GM13977 (cell line): Measurements from ENCODE around the gene SLC31A2.

ENCODE experiments used
- DNase-seq: peaks from one replicate; pipeline ENCODE4 v3.0.0; 2012; ENCODE audit warnings: low spot score
- CTCF ChIP-seq: IDR thresholded peaks from 2 replicates; pipeline ENCODE4 v1.5.1; 2012; ENCODE audit warnings: mild to moderate bottlenecking, control low read depth; ENCODE audit not compliant: insufficient read depth; ENCODE audit errors: extremely low read depth, missing control alignments
- in situ Hi-C: fragments of 300-500 bp; cut with MboI; formaldehyde crosslinking; loops from one replicate; pipeline ENCODE4 v1.12.0; 2022; ENCODE audit warnings: low sequenced_read_pairs, low pct_unique_long_range_greater_than_20kb, mixed read lengths, inconsistent platforms; ENCODE audit not compliant: unreplicated experiment

The SLC31A2 gene

DNA sequence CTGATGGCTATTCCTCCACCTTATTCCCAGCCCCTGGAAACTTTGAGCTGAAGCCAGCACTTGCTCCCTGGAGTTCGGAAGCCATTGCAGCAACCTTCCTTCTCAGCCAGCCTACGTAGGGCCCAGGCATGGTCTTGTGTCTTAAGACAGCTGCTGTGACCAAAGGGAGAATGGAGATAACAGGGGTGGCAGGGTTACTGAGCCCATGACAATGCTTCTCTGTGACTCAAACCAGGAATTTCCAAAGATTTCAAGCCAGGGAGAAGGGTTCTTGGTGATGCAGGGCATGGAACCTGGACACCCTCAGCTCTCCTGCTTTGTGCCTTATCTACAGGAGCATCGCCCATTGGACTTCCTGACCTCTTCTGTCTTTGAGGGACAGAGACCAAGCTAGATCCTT lies 12.2 kb downstream of the SLC31A2 start:
- in situ Hi-C loops: no loop called here
- no peak for TF ChIP-seq CTCF
- DNase-seq: no peak

DNA sequence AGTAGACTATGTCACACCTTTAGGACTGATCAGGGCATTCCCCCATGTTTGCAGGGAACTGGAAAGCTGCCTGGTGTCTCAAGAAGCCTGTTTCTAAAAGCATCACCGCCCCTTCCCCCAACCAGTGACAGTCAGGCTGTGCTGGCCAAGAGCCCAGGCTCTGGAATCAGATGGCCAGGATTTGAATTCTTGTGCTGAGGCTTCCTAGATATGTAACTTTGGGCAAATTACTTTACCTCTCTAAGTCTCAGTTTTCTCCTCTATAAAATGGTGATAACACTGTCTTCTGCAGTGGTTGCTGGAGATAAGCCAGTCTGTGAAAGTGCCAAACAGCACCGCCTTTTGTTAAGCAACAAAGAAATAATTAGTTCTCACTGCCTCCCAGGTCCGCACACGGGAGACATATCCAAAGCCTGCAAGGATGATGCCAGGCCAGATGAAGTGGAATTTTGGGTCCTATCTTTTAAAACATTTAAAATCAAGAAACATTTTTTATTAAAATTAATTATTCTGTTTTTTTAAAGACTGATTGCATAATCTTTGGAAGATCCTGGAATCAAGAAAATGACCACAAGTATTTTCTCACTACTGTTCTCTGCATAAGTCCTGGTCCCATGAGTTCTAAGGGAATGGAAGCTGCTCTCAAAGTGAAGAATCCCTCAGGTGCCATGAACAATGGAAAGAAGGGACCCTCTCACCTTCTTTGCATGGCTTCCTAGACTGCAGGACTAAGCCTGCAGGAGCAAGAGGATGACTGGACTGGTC lies 13.9 kb downstream of the SLC31A2 start:
- no peak for TF ChIP-seq CTCF
- no peak for DNase-seq
- in situ Hi-C loops: no loop called here

- DNase-seq: no peak
- in situ Hi-C loops: no loop called here
- no peak for TF ChIP-seq CTCF
These were observed 15.2 kb downstream of the SLC31A2 start for GRCh38 chr9:113166039-113166438.

DNA sequence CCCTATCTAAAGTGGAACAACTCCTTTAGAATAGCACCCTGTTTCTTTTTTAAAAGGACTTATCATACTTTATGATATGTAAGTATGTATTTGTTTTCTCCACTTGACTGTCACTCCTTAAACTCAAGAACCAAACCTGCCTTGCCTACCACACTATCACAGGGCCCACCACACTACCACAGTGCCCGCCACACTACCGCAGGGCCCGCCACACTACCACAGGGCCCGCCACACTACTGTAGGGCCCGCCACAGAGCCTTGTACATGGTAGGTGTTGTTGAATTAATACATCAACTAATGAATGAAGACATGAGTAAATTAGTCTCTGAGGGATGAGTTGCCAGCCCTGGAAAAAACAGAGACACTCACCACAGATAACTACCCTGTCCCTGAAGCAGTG lies 18.0 kb downstream of the SLC31A2 start:
- no peak for TF ChIP-seq CTCF
- in situ Hi-C loops: no loop called here
- DNase-seq: no peak

GRCh38 chr9:113173341-113173740 lies 22.5 kb downstream of the SLC31A2 start:
- in situ Hi-C loops: no loop called here
- no peak for TF ChIP-seq CTCF

DNA sequence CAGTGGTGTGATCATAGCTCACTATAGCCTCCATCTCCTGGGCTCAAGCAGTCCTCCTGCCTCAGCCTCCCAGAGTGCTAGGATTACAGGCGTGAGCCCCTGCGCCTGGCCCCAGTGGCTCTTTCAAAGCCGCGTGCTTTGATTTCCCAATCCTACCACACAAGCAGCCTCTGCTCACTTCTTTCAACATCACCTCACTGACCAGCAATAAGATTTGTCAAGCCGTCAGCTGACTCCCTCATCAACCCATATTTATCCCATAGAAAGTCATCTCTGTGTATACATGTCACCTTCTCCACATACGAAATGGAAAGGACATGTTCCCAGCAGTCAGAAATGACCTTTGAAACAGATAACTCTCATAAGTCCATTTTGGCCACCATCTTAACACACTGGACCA lies 26.0 kb downstream of the SLC31A2 start:
- no peak for TF ChIP-seq CTCF
- DNase-seq: no peak
- in situ Hi-C loops: no loop called here

More at GRCh38 chr9:113173341-113173740, 22.5 kb downstream of the SLC31A2 start:
- DNase-seq: no peak
